Panc1 (cell line): ENCODE results near the gene GANC.
"Not testable (repeated sequence)": the region's sequence is repeated elsewhere in the genome, so short reads cannot be mapped to it uniquely, and the experiment has no call there.

Experiments
- CTCF ChIP-seq: fragments of 450-650 bp; IDR thresholded peaks from 2 replicates; pipeline ENCODE4 v1.5.1; 2017; ENCODE audit warnings: mild to moderate bottlenecking
- POLR2AphosphoS5 ChIP-seq: IDR thresholded peaks from 2 replicates; pipeline ENCODE4 v1.6.1; 2012; ENCODE audit warnings: mild to moderate bottlenecking, low read depth, low read length, moderate library complexity
- SIN3A ChIP-seq: IDR thresholded peaks from 2 replicates; pipeline ENCODE4 v1.6.1; 2012; ENCODE audit warnings: low read depth, mild to moderate bottlenecking, low read length, moderate library complexity, borderline replicate concordance; ENCODE audit not compliant: insufficient read depth

DNA sequence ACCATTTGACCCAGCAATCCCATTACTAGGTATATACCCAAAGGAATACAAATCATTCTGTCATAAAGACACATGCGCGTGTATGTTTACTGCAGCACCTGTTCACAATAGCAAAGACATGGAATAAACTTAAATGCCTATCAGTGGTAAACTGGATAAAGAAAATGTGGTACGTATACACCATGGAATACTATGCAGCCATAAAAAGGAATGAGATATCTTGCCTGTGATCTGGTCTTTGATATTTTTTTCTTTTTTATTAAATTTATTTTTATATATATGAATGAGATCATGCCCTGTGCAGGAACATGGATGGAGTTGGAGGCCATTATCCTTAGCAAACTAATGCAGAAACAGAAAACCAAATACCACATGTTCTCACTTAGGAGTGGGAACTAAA, 64.1 kb downstream of the GANC start:
- not testable (repeated sequence) for TF ChIP-seq POLR2AphosphoS5, CTCF, SIN3A
